ENCODE measurements around the gene CERS6. TPM values are rescaled to one million over a fixed set of nuclear protein-coding genes. Genes with fewer than 3 reads are reported as not detected.

The CERS6 gene
- total and polyA plus RNA-seq, 2 experiments from 2014 or later: 8.3 to 16.0 TPM

DNA sequence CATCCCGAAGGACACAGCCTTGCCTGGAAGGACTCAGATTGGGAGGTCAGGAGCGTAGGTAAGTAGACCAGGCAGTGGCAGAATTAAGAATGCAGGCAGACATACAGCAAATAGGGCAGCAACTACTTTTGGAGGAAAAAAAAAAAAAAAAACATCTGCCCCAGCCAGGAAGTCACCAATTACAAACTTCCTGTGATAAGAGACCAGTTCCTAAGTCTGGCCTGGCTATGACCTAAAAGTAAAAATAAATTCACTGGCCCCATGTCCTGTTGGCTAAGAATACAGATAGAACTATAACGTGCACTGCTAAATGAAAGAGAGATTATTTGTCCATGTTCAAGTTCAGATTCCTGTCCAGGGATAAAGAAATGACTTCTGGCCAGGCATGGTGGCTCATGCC is 301.2 kb downstream of the CERS6 start:
- Histone ChIP-seq H2AFZ (no peak overlapping the region), H3F3A (ENCODE audit: insufficient read depth) (no peaks in the 10 kb centered on the region), H3K27me3 (replicated peaks; ENCODE audit: insufficient read depth) (no peaks in the 10 kb centered on the region), H3K36me3 (ENCODE audit: low read depth) (no peaks in the 10 kb centered on the region), H3K27ac (no peak overlapping the region), H3K9me3 (ENCODE audit: low read depth) (no peaks in the 10 kb centered on the region), H4K20me1 (ENCODE audit: insufficient read depth) (no peaks in the 10 kb centered on the region), H3K9me2 (ENCODE audit: insufficient read depth) (no peaks in the 10 kb centered on the region), H3K4me3 (no peak overlapping the region), H3K79me2 (ENCODE audit: insufficient read depth) (no peaks in the 10 kb centered on the region), H3K4me1 (ENCODE audit: insufficient read depth) (no peaks in the 10 kb centered on the region), H3K4me2 (ENCODE audit: unreplicated experiment) (no peak overlapping the region), H3K9ac (no peak overlapping the region)
- in situ Hi-C loops (cut with MboI): loop anchor here (5.0 kb wide), 1 partner anchor 410 kb away; no protein-coding TSS in a partner anchor
- no peak for TF ChIP-seq EZH2phosphoT487 (IDR thresholded peaks at IDR 0.05; ENCODE audit: insufficient read depth, low read depth)
- no peak for TF ChIP-seq EZH2 (IDR thresholded peaks at IDR 0.05; ENCODE audit: insufficient read depth, poor library complexity, severe bottlenecking)
- DNase-seq: no peak
- WGBS, 2 experiments (ENCODE audit: low coverage in 1 of 2, low lambda C conversion rate in 2 of 2, missing lambda C conversion rate in 2 of 2): 73 to 75% methylated on average over 3 of the region's 3 CpGs

DNA sequence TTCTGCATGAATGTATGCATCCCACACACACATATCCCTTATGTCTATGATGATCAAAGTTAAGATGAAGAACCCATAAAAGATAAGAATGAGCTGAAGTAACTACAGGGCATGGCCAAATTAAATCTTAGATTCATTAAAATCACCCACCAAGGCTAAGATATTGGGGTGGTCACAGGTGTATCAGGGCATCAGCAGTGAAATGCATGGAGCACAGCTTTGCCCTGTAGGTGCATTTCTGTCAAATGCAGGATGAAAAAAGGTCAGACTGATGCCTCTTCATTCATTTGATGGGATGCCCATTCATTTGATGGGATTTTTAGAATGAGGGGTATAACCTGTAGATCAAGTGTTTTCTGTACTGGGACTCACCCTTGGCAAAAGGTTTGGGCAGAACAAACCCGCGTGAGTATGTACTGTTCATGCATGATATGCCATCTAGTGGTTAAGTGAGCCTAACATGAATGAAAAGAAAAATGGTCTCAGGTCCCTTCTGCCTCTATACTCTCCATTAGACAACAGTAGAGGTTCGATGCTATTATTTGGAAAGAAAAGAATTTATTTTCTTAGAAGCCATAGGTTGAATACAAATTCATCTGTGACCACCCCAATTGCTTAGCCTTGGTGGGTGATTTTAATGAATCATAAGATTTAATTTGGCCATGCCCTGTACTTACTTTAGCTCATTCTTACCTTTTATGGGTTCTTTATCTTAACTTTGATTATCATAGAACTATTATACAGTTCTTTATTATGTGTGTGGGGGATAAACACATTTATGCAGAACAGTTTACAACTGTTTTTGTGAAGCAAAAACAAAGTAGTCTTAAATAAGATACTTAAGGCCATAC is 303.1 kb downstream of the CERS6 start:
- Histone ChIP-seq H3F3A (ENCODE audit: insufficient read depth) (no peaks in the 10 kb centered on the region), H3K27me3 (replicated peaks; ENCODE audit: insufficient read depth) (no peaks in the 10 kb centered on the region), H3K36me3 (ENCODE audit: low read depth) (no peaks in the 10 kb centered on the region), H3K9me3 (ENCODE audit: low read depth) (no peaks in the 10 kb centered on the region), H3K4me3 (no peak overlapping the region), H3K4me2 (ENCODE audit: unreplicated experiment) (no peak overlapping the region), H3K79me2 (ENCODE audit: insufficient read depth) (no peaks in the 10 kb centered on the region), H4K20me1 (ENCODE audit: insufficient read depth) (no peaks in the 10 kb centered on the region), H3K9ac (no peak overlapping the region), H3K9me2 (ENCODE audit: insufficient read depth) (no peaks in the 10 kb centered on the region), H3K4me1 (ENCODE audit: insufficient read depth) (no peaks in the 10 kb centered on the region), H3K27ac (no peak overlapping the region), H2AFZ (no peak overlapping the region)
- in situ Hi-C loops (cut with MboI): loop anchor here (5.0 kb wide), 1 partner anchor 412 kb away; no protein-coding TSS in a partner anchor
- peak; percentile 77 for DNase-seq
- 29 to 33% methylated on average over 3 of the region's 3 CpGs for WGBS, 2 experiments (ENCODE audit: low coverage in 1 of 2, low lambda C conversion rate in 2 of 2, missing lambda C conversion rate in 2 of 2)
- TF ChIP-seq EZH2phosphoT487 (IDR thresholded peaks at IDR 0.05; ENCODE audit: insufficient read depth, low read depth): no peak
- no peak for TF ChIP-seq EZH2 (IDR thresholded peaks at IDR 0.05; ENCODE audit: insufficient read depth, poor library complexity, severe bottlenecking)

DNA sequence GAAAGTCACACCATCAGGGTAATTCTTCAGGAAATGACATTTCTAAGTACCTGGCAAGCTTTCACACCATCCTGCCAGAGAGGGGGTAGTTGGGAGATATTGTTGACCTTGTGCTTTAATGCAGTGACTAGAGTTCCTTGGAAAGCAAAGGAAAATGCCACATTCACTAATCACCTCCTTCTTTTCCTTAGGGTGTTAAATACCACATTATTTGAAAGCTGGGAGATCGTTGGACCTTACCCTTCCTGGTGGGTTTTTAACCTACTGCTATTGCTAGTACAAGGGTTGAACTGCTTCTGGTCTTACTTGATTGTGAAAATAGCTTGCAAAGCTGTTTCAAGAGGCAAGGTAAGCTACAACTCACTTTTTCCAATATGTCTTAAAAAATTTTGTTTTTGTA is 309.3 kb downstream of the CERS6 start:
- WGBS, 2 experiments (ENCODE audit: low coverage in 1 of 2, low lambda C conversion rate in 2 of 2, missing lambda C conversion rate in 2 of 2): 92 to 94% methylated on average over 1 of the region's 1 CpG
- H3K27ac ChIP-seq: no peak overlapping the region

DNA sequence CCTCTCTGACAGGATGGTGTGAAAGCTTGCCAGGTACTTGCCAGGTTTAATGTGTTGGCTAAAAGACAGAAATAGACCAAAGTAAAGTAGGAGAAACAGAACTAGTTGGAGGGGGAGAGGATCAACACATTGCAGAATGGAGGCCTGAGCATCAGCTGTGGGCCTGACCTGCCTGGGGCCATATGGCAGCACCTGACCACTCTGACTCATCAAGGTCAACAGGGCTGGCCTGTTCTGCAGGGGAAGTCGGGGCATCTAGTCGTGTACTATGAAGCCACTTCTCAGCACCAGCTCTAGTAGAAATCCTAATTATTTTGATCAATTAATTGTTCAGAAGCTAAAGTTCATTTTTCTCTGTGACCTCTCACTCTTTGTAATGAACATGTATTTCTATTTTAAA is 310.5 kb downstream of the CERS6 start:
- no peaks in the 10 kb centered on the region for H3K79me2 ChIP-seq (ENCODE audit: insufficient read depth)
- H3K9me3 ChIP-seq (ENCODE audit: low read depth): no peaks in the 10 kb centered on the region
- no peak overlapping the region for H3K4me2 ChIP-seq (ENCODE audit: unreplicated experiment)
- 96 to 100% methylated on average over 2 of the region's 2 CpGs for WGBS, 2 experiments (ENCODE audit: low coverage in 1 of 2, low lambda C conversion rate in 2 of 2, missing lambda C conversion rate in 2 of 2)
- DNase-seq: no peak
- H4K20me1 ChIP-seq (ENCODE audit: insufficient read depth): no peaks in the 10 kb centered on the region
- H3K4me3 ChIP-seq: no peak overlapping the region
- TF ChIP-seq EZH2 (IDR thresholded peaks at IDR 0.05; ENCODE audit: insufficient read depth, poor library complexity, severe bottlenecking) (no peak), EZH2phosphoT487 (IDR thresholded peaks at IDR 0.05; ENCODE audit: insufficient read depth, low read depth) (no peak)
- 0 out of 2 replicates have a peak, but pooled peaks cover 3% of the 10 kb centered on the region for H3K4me1 ChIP-seq (ENCODE audit: insufficient read depth)
- H3K27ac ChIP-seq: no peak overlapping the region
- in situ Hi-C loops (cut with MboI): no loop called here
- H3K27me3 ChIP-seq (replicated peaks; ENCODE audit: insufficient read depth): no peaks in the 10 kb centered on the region
- H3K9ac ChIP-seq: no peak overlapping the region
- H3F3A ChIP-seq (ENCODE audit: insufficient read depth): no peaks in the 10 kb centered on the region; the same call in 1 of the 2 replicates
- H3K36me3 ChIP-seq (ENCODE audit: low read depth): no peaks in the 10 kb centered on the region
- H2AFZ ChIP-seq: no peak overlapping the region
- no peaks in the 10 kb centered on the region for H3K9me2 ChIP-seq (ENCODE audit: insufficient read depth)

More for the DNA sequence above, 309.3 kb downstream of the CERS6 start:
- Histone ChIP-seq H4K20me1 (ENCODE audit: insufficient read depth) (no peaks in the 10 kb centered on the region), H3K27me3 (replicated peaks; ENCODE audit: insufficient read depth) (no peaks in the 10 kb centered on the region), H3K9me3 (ENCODE audit: low read depth) (no peaks in the 10 kb centered on the region), H2AFZ (no peak overlapping the region), H3K9ac (no peak overlapping the region), H3K4me2 (ENCODE audit: unreplicated experiment) (no peak overlapping the region), H3K4me1 (ENCODE audit: insufficient read depth) (0 out of 2 replicates have a peak, but pooled peaks cover 3% of the 10 kb centered on the region), H3K4me3 (no peak overlapping the region), H3K9me2 (ENCODE audit: insufficient read depth) (no peaks in the 10 kb centered on the region), H3K36me3 (ENCODE audit: low read depth) (no peaks in the 10 kb centered on the region), H3K79me2 (ENCODE audit: insufficient read depth) (no peaks in the 10 kb centered on the region), H3F3A (ENCODE audit: insufficient read depth) (no peaks in the 10 kb centered on the region; the same call in 1 of the 2 replicates)
- in situ Hi-C loops (cut with MboI): no loop called here
- TF ChIP-seq EZH2phosphoT487 (IDR thresholded peaks at IDR 0.05; ENCODE audit: insufficient read depth, low read depth) (no peak), EZH2 (IDR thresholded peaks at IDR 0.05; ENCODE audit: insufficient read depth, poor library complexity, severe bottlenecking) (no peak)
- DNase-seq: no peak
